ENCODE measurements around the gene DEDD2. TPM values are rescaled to one million over a fixed set of nuclear protein-coding genes. Genes with fewer than 3 reads are reported as not detected.

The DEDD2 gene
- total RNA-seq, 6 donors from 2014 or later: 38.6 to 154 (median 51.2) TPM

GRCh38 chr19:42204664-42205063 is 12.8 kb downstream of the DEDD2 start:
- DNase-seq (no peak), ATAC-seq (ENCODE audit: low FRiP score in 2 of 2) (no peak)
- peaks cover 16 to 54% (median 40%) of the 10 kb centered on the region in 4 donors for H3K4me1 ChIP-seq
- no peaks in the 10 kb centered on the region for H3K27me3 ChIP-seq
- H3K9me3 ChIP-seq: no peaks in the 10 kb centered on the region
- no peak overlapping the region for H3K27ac ChIP-seq
- no peak for TF ChIP-seq POLR2A (IDR thresholded peaks at IDR 0.05)
- no peak for TF ChIP-seq POLR2AphosphoS5 (IDR thresholded peaks at IDR 0.05)
- TF ChIP-seq CTCF (IDR thresholded peaks at IDR 0.05): no peak
- no peak for TF ChIP-seq EP300 (IDR thresholded peaks at IDR 0.05)
- WGBS, 2 donors: 89 to 96% methylated on average over 6 of the region's 6 CpGs
- peaks cover 17 to 92% (median 66%) of the 10 kb centered on the region in 4 donors for H3K36me3 ChIP-seq
- no peak overlapping the region for H3K4me3 ChIP-seq

- TF ChIP-seq POLR2AphosphoS5 (IDR thresholded peaks at IDR 0.05) (no peak), CTCF (IDR thresholded peaks at IDR 0.05) (no peak), POLR2A (IDR thresholded peaks at IDR 0.05) (no peak), EP300 (IDR thresholded peaks at IDR 0.05) (no peak)
- Histone ChIP-seq H3K27ac (peak overlapping the region in 2 of 4 donors; percentile 27 to 93), H3K36me3 (peaks cover 14 to 92% (median 66%) of the 10 kb centered on the region in 4 donors), H3K4me1 (peaks cover 16 to 59% (median 49%) of the 10 kb centered on the region in 4 donors), H3K4me3 (no peak overlapping the region), H3K9me3 (no peaks in the 10 kb centered on the region), H3K27me3 (no peaks in the 10 kb centered on the region)
- ATAC-seq (ENCODE audit: low FRiP score in 2 of 2) (no peak), DNase-seq (no peak)
- WGBS, 2 donors: 90% methylated on average over 2 of the region's 2 CpGs; no CpG with 5 or more reads in 1 of the 2 donors
These were observed 13.8 kb downstream of the DEDD2 start for GRCh38 chr19:42203700-42204099.

GRCh38 chr19:42202290-42202880 is 15.1 kb downstream of the DEDD2 start:
- DNase-seq (no peak), ATAC-seq (ENCODE audit: low FRiP score in 2 of 2) (no peak)
- Histone ChIP-seq H3K4me3 (no peak overlapping the region), H3K27me3 (no peaks in the 10 kb centered on the region), H3K36me3 (peaks cover 14 to 90% (median 61%) of the 10 kb centered on the region in 4 donors), H3K4me1 (peaks cover 19 to 61% (median 52%) of the 10 kb centered on the region in 4 donors), H3K27ac (peak overlapping the region; percentile 84 to 93 (median 87)), H3K9me3 (no peaks in the 10 kb centered on the region)
- WGBS, 2 donors: 78 to 84% methylated on average over 4 to 5 of the region's 5 CpGs
- TF ChIP-seq POLR2AphosphoS5 (IDR thresholded peaks at IDR 0.05) (no peak), POLR2A (IDR thresholded peaks at IDR 0.05) (no peak), CTCF (IDR thresholded peaks at IDR 0.05) (no peak), EP300 (IDR thresholded peaks at IDR 0.05) (no peak)

- peaks cover 14 to 90% (median 57%) of the 10 kb centered on the region in 4 donors for H3K36me3 ChIP-seq
- peak overlapping the region; percentile 84 to 93 (median 87) for H3K27ac ChIP-seq
- DNase-seq (peak in 1 of 2 donors; percentile 81), ATAC-seq (ENCODE audit: low FRiP score in 2 of 2) (peak; percentile 73 to 80)
- WGBS, 2 donors: 44 to 55% methylated on average over 5 to 6 of the region's 6 CpGs
- peaks cover 24 to 62% (median 54%) of the 10 kb centered on the region in 4 donors for H3K4me1 ChIP-seq
- H3K27me3 ChIP-seq: no peaks in the 10 kb centered on the region
- peak overlapping the region in 2 of 4 donors; percentile 4 to 8 for H3K4me3 ChIP-seq
- H3K9me3 ChIP-seq: no peaks in the 10 kb centered on the region
- TF ChIP-seq POLR2AphosphoS5 (IDR thresholded peaks at IDR 0.05): peak; percentile 22 to 47
- TF ChIP-seq POLR2A (IDR thresholded peaks at IDR 0.05): peak in 1 of 4 donors; percentile 31
- TF ChIP-seq EP300 (IDR thresholded peaks at IDR 0.05): no peak
- peak in 2 of 6 experiments; percentile 14 to 15 for TF ChIP-seq CTCF (IDR thresholded peaks at IDR 0.05)
These were observed 15.8 kb downstream of the DEDD2 start for GRCh38 chr19:42201489-42202289.

Measured in upper lobe of left lung (tissue), 6 donors.